ENCODE results near the gene ZDHHC9. TPM values are rescaled to one million over a fixed set of nuclear protein-coding genes. Genes with fewer than 3 reads are reported as not detected.

The ZDHHC9 gene
- total and polyA plus RNA-seq, 2 of the 4 experiments (the other 2 are of a cell fraction): 17.7 to 28.4 TPM

DNA sequence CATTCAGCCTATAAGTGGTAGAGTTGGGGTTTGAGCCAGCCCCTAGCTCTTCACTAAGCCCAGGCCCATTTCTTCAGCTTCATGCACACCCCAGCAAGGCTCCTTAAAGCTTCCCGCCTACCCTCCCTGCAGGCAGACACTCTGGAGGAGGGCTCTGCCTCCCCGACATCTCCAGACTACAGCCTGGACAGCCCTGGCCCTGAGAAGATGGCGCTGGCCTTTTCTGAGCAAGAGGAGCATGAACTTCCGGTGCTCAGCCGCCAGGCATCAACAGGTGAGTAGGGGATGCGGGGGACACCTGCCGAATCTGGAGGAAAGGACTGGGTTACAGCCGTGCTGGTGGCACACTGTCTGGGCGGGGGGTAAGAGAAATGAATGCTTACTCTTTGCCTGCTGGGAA, 52.9 kb downstream of the ZDHHC9 start:
- TF ChIP-seq MAZ (IDR thresholded peaks at IDR 0.05; ENCODE audit: borderline replicate concordance, low read depth, low read length) (no peak), BHLHE40 (IDR thresholded peaks at IDR 0.05; ENCODE audit: low read depth, low read length) (no peak), CEBPB (IDR thresholded peaks at IDR 0.05; ENCODE audit: low read depth, low read length) (no peak), RAD21 (IDR thresholded peaks at IDR 0.05; ENCODE audit: low read length) (no peak), MAFK (IDR thresholded peaks at IDR 0.05; ENCODE audit: low read depth, low read length) (no peak), RFX5 (IDR thresholded peaks at IDR 0.05; ENCODE audit: low read depth, low read length) (no peak), NFE2L2 (IDR thresholded peaks at IDR 0.05; ENCODE audit: low read depth, low read length) (no peak), ELK1 (IDR thresholded peaks at IDR 0.05; ENCODE audit: borderline replicate concordance, low read depth, low read length) (no peak), CHD1 (IDR thresholded peaks at IDR 0.05; ENCODE audit: low read depth, low read length) (no peak), SMC3 (IDR thresholded peaks at IDR 0.05; ENCODE audit: low read depth, low read length) (no peak)
- TF ChIP-seq, protein P1, sequence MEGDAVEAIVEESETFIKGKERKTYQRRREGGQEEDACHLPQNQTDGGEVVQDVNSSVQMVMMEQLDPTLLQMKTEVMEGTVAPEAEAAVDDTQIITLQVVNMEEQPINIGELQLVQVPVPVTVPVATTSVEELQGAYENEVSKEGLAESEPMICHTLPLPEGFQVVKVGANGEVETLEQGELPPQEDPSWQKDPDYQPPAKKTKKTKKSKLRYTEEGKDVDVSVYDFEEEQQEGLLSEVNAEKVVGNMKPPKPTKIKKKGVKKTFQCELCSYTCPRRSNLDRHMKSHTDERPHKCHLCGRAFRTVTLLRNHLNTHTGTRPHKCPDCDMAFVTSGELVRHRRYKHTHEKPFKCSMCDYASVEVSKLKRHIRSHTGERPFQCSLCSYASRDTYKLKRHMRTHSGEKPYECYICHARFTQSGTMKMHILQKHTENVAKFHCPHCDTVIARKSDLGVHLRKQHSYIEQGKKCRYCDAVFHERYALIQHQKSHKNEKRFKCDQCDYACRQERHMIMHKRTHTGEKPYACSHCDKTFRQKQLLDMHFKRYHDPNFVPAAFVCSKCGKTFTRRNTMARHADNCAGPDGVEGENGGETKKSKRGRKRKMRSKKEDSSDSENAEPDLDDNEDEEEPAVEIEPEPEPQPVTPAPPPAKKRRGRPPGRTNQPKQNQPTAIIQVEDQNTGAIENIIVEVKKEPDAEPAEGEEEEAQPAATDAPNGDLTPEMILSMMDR (conservative IDR thresholded peaks at IDR 0.05; ENCODE audit: low read depth, low read length): no peak
- ChIA-PET POLR2A (ENCODE audit: unreplicated experiment) (no interaction called here), CTCF (no interaction called here)
- Histone ChIP-seq H3K9me1 (ENCODE audit: insufficient read depth, low read length) (no peaks in the 10 kb centered on the region), H2AK5ac (ENCODE audit: low read depth, low read length) (no peak overlapping the region), H4K5ac (ENCODE audit: low read depth, low read length) (no peak overlapping the region), H4K91ac (ENCODE audit: insufficient read depth, low read depth, low read length) (no peak overlapping the region), H3K9ac (ENCODE audit: low read depth, low read length) (no peak overlapping the region), H2BK20ac (ENCODE audit: low read depth, low read length) (no peak overlapping the region), H3K27me3 (ENCODE audit: control insufficient read depth, insufficient read depth, low read length) (peaks cover 1% of the 10 kb centered on the region; the same call in 1 of the 2 replicates), H3K4me2 (ENCODE audit: low read depth, low read length) (no peak overlapping the region), H2BK15ac (ENCODE audit: low read depth, low read length) (no peak overlapping the region), H3K23ac (ENCODE audit: low read depth, low read length) (no peak overlapping the region), H4K8ac (ENCODE audit: low read depth in 2 of 2, low read length in 2 of 2) (no peak overlapping the region), H3K4ac (ENCODE audit: low read depth, low read length) (no peak overlapping the region), H3K4me1 (ENCODE audit: control insufficient read depth, insufficient read depth, low read length) (no peaks in the 10 kb centered on the region), H3K14ac (replicated peaks; ENCODE audit: low read depth, low read length) (no peak overlapping the region), H3K9me3 (ENCODE audit: control insufficient read depth, insufficient read depth, low read length) (no peaks in the 10 kb centered on the region), H3K4me3 (ENCODE audit: insufficient read depth, low read depth, low read length) (no peak overlapping the region), H3K56ac (ENCODE audit: extremely low read depth, insufficient read depth, low read length) (no peak overlapping the region), H2AFZ (replicated peaks; ENCODE audit: low read length, poor library complexity) (no peak overlapping the region), H3K36me3 (ENCODE audit: control insufficient read depth, insufficient read depth, low read length) (no peaks in the 10 kb centered on the region), H4K20me1 (ENCODE audit: insufficient read depth, low read length) (no peaks in the 10 kb centered on the region; the same call in 1 of the 2 replicates), H3K18ac (ENCODE audit: low read depth, low read length) (no peak overlapping the region), H3K27ac (ENCODE audit: insufficient read depth, low read length) (no peak overlapping the region), H3K79me1 (ENCODE audit: low read depth in 1 of 2, low read length in 2 of 2) (no peaks in the 10 kb centered on the region), H2AK9ac (replicated peaks; ENCODE audit: low read depth, low read length, poor library complexity) (no peak overlapping the region), H2BK5ac (ENCODE audit: low read depth, low read length, poor library complexity, severe bottlenecking) (no peak overlapping the region), H2BK120ac (ENCODE audit: low read depth, low read length) (no peak overlapping the region)
- DNase-seq (no peak), ATAC-seq (ENCODE audit: low read depth) (no peak)
- in situ Hi-C loops (cut with MboI; ENCODE audit: low sequenced_read_pairs): no loop called here
- WGBS, 2 experiments (ENCODE audit: extremely low coverage in 2 of 2, insufficient read length in 1 of 2): 50% methylated on average over 1 of the region's 9 CpGs; no CpG with 5 or more reads in 1 of the 2 experiments
- no TSS peak for BruUV-seq (replicated peaks)
- dilution Hi-C loops (cut with HindIII; ENCODE audit: low sequenced_read_pairs, unreplicated experiment): no loop called here
- intact Hi-C loops (cut with micrococcal nuclease): no loop called here

Data from IMR-90 (cell line).